Upper lobe of left lung (tissue), 4 donors: ENCODE results near the gene COA7.

ENCODE experiments used
- EP300 ChIP-seq, 4 donors: sonication (generic); formaldehyde crosslinking; IDR thresholded peaks; one replicate each; pipeline ENCODE4 v1.5.1; 2017; ENCODE audit warnings: antibody characterized with exemption in 4 of 4, control low read depth in 2 of 4
- POLR2AphosphoS5 ChIP-seq, 2 donors: sonication (generic); formaldehyde crosslinking; IDR thresholded peaks; one replicate each; pipeline ENCODE4 v1.5.1; 2017; ENCODE audit warnings: antibody characterized with exemption in 2 of 2
- TF ChIP-seq, protein P1 (sequence below), 6 experiments: fragments of 450-650 bp in 4 of 6; fragments of 200-600 bp in 2 of 6; sonication (generic) in 2 of 6; IDR thresholded peaks; one replicate each; pipeline ENCODE4 v1.5.1; 2016 to 2019; ENCODE audit warnings: antibody characterized with exemption in 6 of 6

DNA sequence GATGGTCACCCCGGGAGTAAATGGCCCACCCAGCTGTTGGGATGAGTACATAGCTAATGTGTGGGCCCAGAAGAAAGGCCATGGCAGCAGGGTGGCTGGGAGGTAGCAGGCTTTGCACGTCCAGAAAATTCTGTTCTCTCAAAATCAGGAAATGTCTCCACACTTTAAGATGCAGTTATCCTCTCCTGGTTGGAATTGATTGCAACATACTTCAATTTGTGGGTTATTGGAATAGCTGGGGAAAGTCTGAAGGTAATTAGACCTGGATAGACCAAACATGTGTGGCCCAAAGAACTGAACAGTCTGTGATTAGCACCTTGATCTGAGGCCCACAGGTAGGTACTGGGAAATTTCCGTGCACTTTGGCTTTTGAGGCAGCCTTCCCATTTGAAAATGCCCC, 30.2 kb downstream of the COA7 start:
- TF ChIP-seq, protein P1, sequence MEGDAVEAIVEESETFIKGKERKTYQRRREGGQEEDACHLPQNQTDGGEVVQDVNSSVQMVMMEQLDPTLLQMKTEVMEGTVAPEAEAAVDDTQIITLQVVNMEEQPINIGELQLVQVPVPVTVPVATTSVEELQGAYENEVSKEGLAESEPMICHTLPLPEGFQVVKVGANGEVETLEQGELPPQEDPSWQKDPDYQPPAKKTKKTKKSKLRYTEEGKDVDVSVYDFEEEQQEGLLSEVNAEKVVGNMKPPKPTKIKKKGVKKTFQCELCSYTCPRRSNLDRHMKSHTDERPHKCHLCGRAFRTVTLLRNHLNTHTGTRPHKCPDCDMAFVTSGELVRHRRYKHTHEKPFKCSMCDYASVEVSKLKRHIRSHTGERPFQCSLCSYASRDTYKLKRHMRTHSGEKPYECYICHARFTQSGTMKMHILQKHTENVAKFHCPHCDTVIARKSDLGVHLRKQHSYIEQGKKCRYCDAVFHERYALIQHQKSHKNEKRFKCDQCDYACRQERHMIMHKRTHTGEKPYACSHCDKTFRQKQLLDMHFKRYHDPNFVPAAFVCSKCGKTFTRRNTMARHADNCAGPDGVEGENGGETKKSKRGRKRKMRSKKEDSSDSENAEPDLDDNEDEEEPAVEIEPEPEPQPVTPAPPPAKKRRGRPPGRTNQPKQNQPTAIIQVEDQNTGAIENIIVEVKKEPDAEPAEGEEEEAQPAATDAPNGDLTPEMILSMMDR (IDR thresholded peaks at IDR 0.05): no peak
- no peak for TF ChIP-seq EP300 (IDR thresholded peaks at IDR 0.05)
- TF ChIP-seq POLR2AphosphoS5 (IDR thresholded peaks at IDR 0.05): no peak
